GM19468 (cell line): ENCODE results near the gene VAC14.

ENCODE experiments used
- ATAC-seq: cut with Tn5 transposase; IDR thresholded peaks from one replicate; pipeline ENCODE4 v1.9.1; 2021; ENCODE audit warnings: mild to moderate bottlenecking, moderate library complexity, moderate number of reproducible peaks; ENCODE audit not compliant: unreplicated experiment; ENCODE audit errors: extremely low read depth

Gene VAC14

DNA sequence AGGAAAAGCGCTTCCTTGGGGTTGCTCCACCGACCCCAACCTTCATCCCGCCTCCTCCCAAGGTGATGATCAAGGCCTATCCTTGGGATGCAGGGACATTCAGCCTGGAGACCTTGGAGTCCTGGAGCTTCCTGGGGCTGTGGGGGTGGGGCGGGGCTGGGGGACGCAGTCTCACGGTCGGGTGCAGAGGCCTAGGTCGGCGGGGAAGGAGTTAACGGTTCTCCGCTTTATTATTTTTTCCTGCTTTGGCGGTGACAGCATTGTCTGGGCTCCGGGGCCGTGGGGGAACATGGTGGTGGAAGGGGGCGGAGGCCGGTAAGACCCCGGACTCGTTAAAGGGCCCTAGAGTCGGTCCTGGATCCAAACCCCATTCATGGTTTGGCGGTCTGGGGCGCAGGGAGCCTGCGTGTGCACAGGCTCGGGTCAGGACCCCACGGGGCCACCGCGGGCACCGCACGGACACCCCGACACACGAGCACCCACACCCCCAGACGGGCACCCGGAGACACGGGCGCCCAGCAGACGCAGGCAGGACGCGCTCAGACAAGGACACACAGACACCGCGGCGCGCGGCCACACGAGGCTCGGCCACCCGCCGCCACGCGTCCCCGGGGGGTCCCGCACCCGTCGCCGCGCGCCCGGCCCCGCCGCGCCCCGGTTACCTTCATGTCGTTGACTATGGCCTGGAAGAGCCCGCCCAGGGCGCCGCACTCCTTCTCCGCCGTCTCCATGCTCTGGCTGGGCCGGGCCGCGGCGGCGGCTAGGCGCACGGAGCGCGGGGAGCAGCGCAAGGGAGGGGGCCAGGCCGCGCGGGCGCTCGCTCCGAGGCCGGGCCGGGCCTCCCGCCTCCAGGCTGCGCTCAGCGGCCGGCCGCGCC, 115.7 kb downstream of the VAC14 start:
- no peak for ATAC-seq

DNA sequence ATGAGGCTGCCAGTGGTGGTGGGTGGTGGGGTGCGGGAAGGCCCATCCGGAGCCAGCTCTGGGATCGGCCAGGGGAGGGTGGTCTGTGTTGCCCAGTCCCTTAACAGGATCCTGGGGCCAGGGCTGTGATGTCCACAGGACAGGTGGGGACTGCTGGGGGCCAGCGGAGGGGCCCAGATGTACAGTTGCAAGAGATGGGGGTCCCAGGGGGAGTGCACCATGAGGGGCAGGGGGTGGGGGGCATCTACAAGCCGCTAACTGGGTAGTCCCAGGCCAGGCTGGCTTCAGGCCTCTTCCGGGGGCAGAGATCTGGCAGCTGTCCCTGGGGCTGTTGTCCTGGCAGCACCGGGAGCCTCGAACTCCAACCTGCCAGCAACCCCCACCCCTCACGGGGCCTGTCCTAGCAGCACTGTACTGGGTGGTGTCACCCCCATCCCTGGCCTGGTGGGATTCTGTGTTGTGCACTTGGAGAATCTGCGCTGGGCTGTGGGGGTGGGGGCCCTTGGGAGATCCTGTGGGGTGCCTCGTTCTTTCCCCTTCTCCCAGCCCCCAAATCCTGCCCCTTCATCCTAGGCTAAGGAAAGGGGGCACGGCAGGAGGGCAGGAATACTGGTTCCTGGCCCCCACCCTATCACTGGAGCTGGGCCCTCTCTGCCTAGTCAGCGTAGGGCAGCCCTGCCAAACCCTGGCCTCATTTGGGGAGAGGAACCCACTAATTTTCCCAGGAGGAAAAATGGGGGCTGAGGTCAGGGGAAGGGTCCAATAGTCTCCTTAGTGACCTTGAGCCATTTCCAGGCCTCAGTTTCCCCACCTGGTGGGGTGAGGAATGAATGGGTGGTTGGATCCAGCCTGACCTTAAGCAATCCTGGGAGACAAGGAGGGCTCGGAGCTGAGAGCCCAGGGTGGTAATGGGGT, 116.6 kb downstream of the VAC14 start:
- no peak for ATAC-seq

DNA sequence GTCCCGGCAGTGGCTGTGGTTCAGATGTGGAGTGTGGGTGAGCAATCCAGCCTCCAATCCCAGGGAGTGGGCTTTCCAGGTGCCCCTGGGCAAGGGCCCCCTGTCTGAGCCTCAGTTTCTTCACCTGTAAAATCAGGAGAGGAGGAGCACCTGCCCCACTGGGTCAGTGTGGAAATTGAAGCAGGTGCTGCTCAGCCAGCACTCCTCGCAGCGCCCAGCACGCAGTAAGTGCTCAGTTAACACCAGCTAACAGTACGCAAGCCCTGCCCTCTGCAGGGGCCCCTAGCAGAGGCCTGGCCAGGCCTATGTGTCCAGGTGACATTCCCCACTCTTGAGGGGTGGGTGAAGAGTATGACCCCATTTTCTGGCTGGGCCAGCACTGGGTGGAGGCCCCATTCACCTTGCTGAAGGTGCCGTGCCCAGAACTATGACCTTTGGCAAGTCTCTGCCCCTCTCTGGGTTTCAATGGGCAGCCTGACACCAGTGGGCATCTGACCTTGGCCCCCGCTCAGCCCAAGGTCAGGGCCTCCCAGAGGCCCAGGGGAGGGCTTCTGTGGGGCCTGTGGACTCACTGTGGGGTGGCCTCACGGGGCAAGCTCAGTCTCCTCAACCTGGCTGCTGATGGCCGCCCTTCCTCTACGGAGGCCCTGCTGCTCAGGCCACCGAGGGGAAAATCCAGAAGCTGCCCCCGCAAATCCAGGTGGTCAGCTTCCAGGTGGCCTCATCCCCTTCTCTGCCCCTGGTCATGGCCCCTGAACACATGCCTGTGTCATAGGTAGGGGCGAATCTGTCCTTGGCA, 117.6 kb downstream of the VAC14 start:
- no peak for ATAC-seq

DNA sequence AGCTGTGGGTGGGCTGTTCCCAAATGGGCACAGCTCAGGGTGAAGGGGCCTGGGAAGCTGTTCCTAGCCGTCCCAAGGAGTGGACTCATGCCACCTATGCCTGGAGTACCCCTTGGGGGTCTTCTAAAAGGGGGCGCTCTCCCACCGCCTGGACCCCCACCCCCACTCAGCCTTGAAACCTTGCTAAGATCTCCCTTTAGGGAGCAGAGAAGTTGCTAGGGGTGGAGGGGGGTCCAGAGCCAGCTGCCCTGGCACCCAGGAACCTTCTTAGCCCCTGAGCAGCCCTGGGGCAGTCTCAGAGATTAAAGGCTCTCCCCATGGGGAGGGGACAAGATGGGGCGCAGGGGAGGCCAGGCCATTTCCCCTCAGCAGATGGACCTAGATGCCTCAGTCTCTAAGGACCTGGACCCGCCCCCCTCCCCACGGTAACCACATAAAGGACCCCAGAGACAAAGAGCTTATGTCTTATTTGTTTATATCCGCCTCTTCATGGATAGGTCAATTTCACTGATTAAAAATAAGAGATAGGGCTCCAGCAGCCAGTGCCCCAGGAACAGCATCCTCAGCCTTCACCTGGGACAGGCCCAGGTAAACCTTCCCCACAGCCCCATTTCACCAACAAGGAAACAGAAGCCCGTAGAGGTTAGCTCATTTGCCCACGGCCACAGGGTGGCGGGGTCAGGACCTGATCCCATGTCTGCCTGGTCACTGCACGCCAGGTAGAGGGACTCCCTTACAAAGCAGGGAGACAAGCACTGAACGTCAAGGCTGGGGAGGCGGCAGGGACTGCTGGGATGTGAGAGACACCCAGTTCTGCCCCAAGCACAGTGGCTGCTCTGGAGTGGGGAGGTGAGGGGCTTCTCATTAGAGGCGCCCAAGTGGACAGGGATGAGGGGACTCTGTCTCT, 118.5 kb downstream of the VAC14 start:
- ATAC-seq: no peak

DNA sequence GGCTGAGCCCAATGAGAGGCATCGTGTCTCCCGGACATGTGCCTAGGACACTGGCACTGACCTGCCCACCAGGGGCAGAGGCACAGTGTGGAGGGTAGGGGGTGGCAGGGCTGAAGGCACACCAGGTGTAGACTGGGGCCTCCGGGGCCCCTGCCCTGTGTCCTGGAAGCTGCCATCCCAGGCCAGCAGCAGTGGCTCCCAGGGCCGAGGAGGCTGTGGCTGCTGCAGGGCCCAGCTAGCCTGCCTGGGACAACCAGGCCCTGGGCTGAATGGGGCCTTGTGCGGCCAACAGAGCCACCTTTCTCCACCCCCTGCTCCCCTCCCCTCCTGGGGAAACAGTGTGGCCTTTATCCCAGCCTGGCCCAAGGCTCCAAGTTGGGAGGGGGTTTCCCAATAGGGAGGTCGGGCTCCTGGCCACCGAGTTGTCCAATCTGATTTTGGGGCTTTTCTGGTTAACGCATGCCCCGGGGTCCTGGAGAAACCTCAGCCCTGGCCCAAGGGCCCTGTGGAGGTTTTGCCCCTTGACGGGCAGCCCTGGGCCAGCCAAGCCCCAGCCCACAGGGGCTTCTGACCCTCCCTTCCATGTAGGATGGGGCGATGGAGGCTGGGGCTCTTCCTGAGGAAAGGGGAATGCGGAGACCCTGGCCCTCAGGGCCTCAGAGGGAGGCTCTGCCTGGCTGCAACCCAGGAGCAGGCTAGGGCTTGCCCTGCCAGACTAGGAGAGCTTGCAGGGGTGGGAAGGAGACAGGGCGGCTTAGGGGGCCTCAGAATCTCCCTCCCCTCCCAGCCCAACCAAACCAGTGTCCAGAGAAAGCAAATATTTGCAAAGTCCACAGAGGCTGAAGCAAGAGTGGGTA, 119.3 kb downstream of the VAC14 start:
- ATAC-seq: no peak

DNA sequence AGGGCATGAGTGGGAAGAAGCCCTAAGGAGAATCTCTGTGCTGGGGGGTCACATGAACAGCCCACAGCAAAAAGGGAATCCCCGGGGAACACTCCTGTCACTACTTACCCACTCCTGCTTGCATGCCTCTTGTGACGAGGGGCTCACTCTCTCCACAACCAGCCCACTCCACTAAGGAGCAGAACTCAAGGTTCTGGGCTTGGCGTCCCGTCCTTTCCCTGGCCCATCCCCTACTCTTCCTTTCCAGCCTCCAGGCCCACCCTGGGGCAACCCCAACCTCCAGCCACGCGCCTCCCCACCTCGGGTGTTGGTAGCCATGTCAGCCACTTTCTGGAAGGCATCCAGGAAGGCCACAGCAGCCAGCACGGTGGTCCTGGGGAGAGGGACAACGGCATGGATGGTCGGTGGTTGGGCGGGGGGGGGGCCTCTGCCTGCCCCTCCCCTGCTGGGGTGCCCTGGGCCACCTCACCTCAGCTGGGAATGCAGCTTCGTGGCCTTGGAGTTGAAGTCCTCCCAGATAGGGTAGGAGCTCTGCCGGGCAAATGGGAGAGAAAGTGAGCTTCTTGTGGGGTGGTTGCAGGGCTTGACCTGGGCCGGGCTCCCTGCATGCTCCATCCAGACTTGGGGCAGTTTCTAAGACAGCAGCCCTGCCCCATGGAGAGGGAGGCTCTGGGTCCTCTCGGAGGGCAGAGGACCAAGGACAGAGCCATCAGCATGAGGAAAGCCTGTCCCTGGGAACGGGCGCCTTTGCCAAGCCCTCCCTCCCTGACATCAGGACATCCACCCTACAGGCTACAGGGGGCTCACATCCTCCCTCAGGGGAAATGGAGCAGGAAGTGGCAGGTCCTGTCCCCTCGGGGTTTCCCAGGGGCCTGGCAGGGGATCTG, 120.2 kb downstream of the VAC14 start:
- no peak for ATAC-seq

DNA sequence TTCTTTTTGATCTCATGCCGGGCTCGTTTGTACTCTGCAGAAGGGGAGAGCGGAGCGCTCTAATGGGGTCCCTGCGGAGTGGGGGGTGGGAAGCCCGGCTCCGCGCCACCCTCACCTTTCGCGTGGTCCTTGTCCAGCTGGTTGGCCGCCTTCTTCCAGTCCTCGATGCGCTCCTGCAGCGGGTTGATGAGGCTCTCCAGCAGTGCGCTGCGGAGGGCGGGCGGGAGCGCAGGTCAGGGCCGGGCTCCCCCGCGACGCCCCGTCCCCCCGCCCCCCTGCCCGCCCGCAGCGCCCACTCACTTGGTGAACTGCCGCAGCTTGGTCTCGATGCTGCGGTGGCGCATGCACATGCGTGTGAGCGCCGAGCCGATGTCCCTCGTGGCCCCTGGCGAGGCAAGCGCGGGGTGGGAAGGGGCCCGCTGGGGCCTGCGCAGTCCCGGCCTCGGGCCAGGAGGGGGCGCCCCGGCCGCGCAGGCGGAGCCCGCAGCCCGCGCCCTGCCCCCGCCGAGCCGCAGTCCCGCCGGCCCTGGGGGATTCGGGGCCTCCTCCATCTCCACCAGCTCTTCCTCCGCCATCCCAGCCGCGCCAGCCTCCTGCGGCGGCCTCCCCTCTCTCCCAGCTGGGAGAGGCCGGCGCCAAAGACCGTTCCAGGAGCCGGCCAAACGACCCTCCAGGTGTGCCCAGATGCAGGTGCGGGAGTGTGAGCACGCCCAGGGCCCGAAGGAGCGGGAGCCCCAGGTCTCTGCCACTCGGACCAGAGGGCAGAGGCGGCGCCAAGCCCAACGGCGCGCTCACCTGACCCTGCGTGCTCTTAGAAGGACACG, 121.1 kb downstream of the VAC14 start:
- ATAC-seq: no peak

DNA sequence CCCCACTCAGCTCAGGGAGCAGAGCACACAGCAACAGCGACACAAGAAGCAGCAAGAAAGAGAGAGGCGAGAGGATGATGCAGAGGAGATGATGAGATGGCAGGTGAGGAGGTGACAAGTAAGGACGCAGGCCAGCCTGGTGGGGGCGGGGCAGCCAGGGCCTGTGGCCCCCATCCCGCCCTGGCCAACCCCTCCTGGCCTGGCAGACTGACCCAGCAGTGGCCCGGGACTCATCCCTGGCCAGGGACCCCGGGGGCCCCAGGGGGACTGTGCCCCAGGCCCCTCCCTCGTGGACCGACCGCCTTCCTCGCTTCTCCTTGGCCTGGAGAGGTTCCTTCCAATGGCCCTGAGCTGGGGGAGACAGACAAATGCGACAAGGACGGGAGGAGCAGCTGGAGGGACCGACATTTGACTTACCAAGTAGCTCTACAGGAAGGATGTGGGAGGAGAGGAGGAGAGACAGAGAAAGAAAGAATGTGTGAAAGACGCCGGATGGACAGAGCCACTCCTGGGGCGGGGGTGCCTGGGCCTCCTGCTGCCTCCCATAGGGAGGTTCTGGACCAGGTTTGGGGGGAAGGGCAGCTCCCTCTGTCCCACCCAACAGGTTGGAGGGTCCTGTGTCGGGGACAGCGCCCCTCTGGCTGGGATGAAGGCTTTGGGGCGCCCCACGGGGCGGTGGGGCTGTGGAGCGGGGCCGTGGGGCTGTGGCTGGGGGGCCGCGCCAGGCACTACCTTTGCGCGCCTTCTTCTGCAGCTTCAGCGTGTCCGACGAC, 121.9 kb downstream of the VAC14 start:
- ATAC-seq: no peak

DNA sequence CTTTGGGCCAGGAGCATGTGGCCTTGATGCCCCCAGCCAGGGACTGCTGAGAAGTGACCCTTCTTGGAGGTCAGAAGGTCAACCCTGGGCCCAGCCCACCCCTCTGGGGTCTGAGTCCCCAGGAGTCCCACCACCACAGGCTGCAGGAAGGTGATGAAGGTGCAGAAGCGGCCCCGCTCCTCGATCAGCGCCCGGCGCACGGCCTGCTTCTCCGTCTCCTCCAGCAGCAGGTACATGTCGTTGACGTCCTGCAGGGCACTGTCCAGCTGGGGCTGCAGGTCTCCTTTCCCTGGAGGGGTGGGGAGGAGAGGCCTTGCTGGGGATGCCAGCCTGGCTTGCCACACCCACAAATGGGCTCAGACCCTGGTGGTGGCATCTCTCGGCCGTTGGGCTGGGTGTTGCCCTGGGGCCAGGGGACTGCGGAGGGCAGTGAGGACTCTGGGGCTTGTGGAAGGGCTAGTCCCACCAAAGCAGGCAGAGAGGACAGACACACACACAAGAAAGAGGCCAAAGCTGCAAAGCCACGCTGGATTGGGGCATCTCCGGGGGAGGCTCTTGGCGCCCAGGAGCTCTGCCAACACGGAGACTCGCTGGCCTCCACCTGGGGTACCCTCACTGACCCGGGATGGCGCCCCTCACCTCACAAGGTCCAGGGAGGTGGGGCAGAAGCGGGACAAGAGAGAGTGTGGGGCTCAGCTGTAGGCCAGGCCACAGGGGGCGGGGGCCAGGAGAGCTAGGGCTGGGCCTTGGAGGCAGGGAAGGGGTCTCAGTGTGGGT, 122.6 kb downstream of the VAC14 start:
- no peak for ATAC-seq

DNA sequence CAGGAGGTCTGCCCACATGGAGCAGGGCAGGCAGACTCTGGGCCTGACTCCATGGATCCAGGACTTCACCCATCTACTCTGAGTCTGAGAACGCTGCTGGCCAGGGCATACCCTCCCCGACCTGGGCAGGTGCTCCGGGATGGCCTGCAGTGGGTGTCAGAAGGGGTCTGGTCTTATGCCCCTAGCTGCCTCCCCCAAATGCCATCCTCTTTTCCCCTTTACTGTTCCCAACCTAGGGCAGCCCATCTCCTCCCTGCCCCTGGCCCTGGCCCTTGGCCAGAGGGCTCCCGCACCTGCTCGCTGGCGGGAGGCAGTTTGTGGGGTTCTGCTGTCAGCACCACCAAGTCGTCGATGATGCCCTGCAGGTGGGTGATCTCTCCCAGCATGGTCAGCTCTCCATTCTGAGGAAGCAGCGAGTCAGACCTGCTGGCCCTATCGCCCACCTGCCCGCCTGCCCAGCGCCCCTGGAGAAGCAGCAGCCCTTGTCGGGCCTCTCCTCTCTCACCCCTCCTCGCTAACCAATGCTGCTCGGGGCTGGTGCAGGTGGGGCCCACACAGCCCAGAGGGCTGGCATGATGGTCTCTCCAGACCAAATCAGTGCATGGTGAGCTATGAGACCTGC, 123.3 kb downstream of the VAC14 start:
- no peak for ATAC-seq

DNA sequence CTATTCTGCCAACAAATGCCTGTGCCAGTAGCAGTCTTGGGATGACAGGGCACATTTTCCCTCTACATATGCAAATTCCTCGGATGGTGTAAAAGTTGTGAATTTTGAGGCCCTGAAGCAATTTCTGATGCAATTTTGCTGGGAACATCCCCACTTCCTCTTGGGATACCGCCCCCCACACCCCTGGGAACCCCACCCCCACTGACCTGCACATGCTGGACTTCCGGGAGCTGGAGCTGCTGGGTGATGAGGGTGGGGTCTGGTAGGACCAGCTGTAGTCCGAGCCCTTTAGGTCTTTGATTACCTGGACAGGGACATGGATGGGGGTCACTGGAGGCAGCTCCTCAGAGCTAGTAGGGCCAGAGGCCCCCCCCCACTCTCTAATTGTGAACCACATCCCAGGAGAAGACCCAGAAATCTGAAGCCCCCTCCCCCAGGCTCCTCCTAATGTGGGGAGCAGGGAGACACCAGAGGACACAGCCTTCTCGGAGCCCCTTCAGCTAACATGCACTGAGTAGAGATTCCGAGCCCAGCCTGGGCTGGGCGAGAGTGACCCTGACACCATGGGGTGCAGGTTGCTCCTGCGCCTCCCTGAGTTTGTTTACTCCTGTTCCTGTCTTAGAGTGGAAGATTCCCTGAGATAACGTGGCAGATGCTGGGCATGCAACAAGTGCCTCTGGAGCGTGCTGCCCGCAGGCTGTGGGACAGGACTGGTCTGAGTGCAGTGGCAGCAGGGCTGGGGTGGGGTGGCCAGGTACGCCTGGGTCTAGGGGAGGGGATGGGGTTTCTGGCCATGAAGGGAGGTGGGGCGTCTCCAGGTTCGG, 124.1 kb downstream of the VAC14 start:
- no peak for ATAC-seq

DNA sequence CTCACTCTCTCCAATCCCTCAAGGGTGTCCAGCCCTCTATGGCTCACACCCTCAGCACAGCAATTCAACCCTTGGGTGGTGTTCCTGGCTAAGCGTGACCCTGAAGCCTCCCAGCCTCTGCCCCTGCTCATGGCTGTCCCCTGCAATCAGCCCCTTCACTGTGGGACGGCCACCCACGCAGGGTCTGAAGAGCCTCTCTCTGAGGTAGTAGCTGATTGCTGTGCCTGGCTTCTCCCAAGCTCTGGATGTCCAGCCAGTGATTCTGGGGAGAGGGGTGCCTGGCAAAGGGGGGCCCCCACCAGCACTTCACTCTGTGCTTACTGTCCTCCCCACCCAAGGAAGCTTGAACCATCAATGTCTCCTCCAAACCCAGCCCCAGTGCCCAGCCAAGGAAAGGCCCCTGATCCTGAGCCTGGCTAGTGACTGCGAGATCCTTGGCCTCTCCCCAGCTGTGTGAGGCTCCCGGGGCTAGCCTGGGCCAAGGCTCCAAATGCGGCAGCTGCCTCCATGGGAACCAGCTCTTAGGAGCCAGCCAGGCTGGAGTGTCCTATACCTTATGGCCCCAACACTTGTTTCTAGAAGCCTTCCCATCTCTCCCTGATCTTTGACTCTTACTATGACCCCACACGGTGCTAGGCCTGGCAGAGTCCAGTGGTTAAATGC, 125.0 kb downstream of the VAC14 start:
- no peak for ATAC-seq

DNA sequence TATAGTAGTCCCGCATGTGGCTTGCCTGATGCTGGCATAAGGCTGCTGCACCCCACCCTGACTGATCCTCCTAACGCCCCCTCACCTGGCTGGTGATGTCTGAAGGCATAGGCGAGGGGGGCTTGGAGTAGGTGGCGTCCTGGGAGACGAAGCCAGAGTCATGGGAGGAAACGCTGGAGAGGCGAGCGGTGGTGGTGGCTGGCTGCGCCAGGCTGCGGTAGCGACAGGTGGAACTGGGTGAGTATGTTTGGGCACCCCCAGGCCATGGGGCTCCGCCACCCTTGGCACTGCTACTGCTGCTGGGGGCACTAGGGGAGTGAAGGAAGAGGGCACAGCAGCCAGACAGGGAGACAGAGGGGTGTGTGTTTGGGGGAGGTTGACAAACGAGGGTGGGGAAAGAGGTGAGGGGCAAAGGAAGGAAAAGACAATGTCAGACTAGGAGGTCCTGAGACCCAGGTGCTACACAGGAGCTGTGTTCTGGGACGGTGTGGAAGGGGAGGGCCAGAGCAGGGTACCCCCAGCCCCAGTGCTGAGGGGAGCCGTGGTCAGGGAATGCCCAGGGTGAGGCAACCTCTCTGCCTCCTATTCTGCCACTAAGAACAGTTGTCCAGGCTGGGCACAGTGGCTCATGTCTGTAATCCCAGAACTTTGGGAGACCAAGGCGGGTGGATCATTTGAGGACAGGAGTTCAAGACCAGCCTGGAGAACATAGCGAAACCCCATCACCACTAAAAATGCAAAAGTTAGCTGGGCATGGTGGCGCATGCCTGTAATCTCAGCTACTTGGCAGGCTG, 126.5 kb downstream of the VAC14 start:
- ATAC-seq: no peak
